HEK293 (cell line): ENCODE measurements around the gene MFGE8.

Source experiments
- CTCF ChIA-PET: fragments of 350-600 bp; formaldehyde crosslinking; extraction: SDS; loops from one replicate; lab custom pipeline; 2021; ENCODE audit warnings: antibody characterized with exemption; lab: Yijun Ruan, JAX
- POLR2A ChIA-PET: fragments of 300-600 bp; formaldehyde crosslinking; extraction: SDS; loops from one replicate; lab custom pipeline; 2020; ENCODE audit warnings: antibody characterized with exemption, inconsistent platforms; lab: Yijun Ruan, JAX
- H3K27ac ChIP-seq: fragments of 200-500 bp; sonication (Bioruptor generic); 2 replicates; pipeline ENCODE4 v1.5.1; 2014; ENCODE audit warnings: low read depth, low read length, control low read depth, inconsistent platforms; ENCODE audit errors: extremely low read depth
- H3K36me3 ChIP-seq, 2 experiments: fragments of 200-500 bp in 1 of 2; sonication (Bioruptor generic) in 1 of 2; 1 replicate in 1 of 2; 2 replicates in 1 of 2; pipeline ENCODE4 v1.5.1; 2014 to 2017; ENCODE audit warnings: inconsistent platforms in 2 of 2, low read length in 2 of 2; ENCODE audit not compliant: control insufficient read depth in 2 of 2, insufficient read depth in 1 of 2
- H3K4me1 ChIP-seq: fragments of 200-500 bp; sonication (Bioruptor generic); 2 replicates; pipeline ENCODE4 v1.5.1; 2014; ENCODE audit warnings: mild to moderate bottlenecking, low read length, inconsistent platforms; ENCODE audit not compliant: control insufficient read depth, insufficient read depth
- H3K4me3 ChIP-seq: 2 replicates; pipeline ENCODE4 v1.5.1; 2011; ENCODE audit warnings: low read depth, mild to moderate bottlenecking, control low read depth, low read length, moderate library complexity
- H3K9me3 ChIP-seq: fragments of 200-500 bp; sonication (Bioruptor generic); 2 replicates; pipeline ENCODE4 v1.5.1; 2014; ENCODE audit warnings: low read depth, low read length, inconsistent platforms; ENCODE audit not compliant: control insufficient read depth, insufficient read depth
- BCL11A ChIP-seq: fragments of 450-650 bp; formaldehyde crosslinking; IDR thresholded peaks from 2 replicates; pipeline ENCODE4 v1.5.1; 2016; ENCODE audit warnings: low read depth, missing biosample characterization, missing genetic modification characterization
- GLIS1 ChIP-seq: fragments of 450-650 bp; formaldehyde crosslinking; IDR thresholded peaks from 2 replicates; pipeline ENCODE4 v1.5.1; 2016; ENCODE audit warnings: missing biosample characterization, missing genetic modification characterization
- KLF16 ChIP-seq: fragments of 450-650 bp; formaldehyde crosslinking; IDR thresholded peaks from 2 replicates; pipeline ENCODE4 v1.5.1; 2017; ENCODE audit warnings: missing biosample characterization, missing genetic modification characterization
- KLF9 ChIP-seq: fragments of 450-650 bp; formaldehyde crosslinking; IDR thresholded peaks from 2 replicates; pipeline ENCODE4 v1.5.1; 2016; ENCODE audit warnings: missing biosample characterization, missing genetic modification characterization, low read depth
- REPIN1 ChIP-seq: fragments of 450-650 bp; formaldehyde crosslinking; IDR thresholded peaks from 2 replicates; pipeline ENCODE4 v1.5.1; 2017; ENCODE audit warnings: missing biosample characterization, missing genetic modification characterization, low read depth
- ZBTB17 ChIP-seq: fragments of 450-650 bp; formaldehyde crosslinking; IDR thresholded peaks from 2 replicates; pipeline ENCODE4 v1.5.1; 2016; ENCODE audit warnings: missing biosample characterization, missing genetic modification characterization
- ZBTB26 ChIP-seq: fragments of 450-650 bp; formaldehyde crosslinking; optimal IDR thresholded peaks from 2 replicates; pipeline ENCODE3; 2016; ENCODE audit warnings: missing biosample characterization, mild to moderate bottlenecking, missing genetic modification characterization
- ZBTB7A ChIP-seq: fragments of 450-650 bp; formaldehyde crosslinking; IDR thresholded peaks from 2 replicates; pipeline ENCODE4 v1.5.1; 2016; ENCODE audit warnings: low read depth, missing biosample characterization, missing genetic modification characterization
- ZFHX2 ChIP-seq: fragments of 450-650 bp; formaldehyde crosslinking; conservative IDR thresholded peaks from 2 replicates; pipeline ENCODE4 v1.5.1; 2016; ENCODE audit warnings: missing biosample characterization, missing genetic modification characterization
- ZIC2 ChIP-seq: fragments of 450-650 bp; formaldehyde crosslinking; IDR thresholded peaks from 2 replicates; pipeline ENCODE4 v1.5.1; 2016; ENCODE audit warnings: missing biosample characterization, missing genetic modification characterization
- ZNF146 ChIP-seq: fragments of 450-650 bp; formaldehyde crosslinking; IDR thresholded peaks from 2 replicates; pipeline ENCODE4 v1.5.1; 2016; ENCODE audit warnings: missing biosample characterization, missing genetic modification characterization
- ZNF16 ChIP-seq: fragments of 450-650 bp; formaldehyde crosslinking; IDR thresholded peaks from 2 replicates; pipeline ENCODE4 v1.5.1; 2016; ENCODE audit warnings: low read depth, missing biosample characterization, missing genetic modification characterization
- ZNF202 ChIP-seq: fragments of 450-650 bp; formaldehyde crosslinking; IDR thresholded peaks from 2 replicates; pipeline ENCODE4 v1.5.1; 2016; ENCODE audit warnings: missing biosample characterization, missing genetic modification characterization, borderline replicate concordance
- ZNF274 ChIP-seq, 2 experiments: fragments of 200-500 bp in 1 of 2; fragments of 450-650 bp in 1 of 2; sonication (Bioruptor generic) in 1 of 2; formaldehyde crosslinking in 1 of 2; IDR thresholded peaks; 2 replicates each; pipeline versions ENCODE4 v1.5.1 to v1.6.1; 2014 to 2016; ENCODE audit warnings: borderline replicate concordance in 1 of 2, inconsistent platforms in 1 of 2, low read length in 1 of 2, missing biosample characterization in 1 of 2, missing genetic modification characterization in 1 of 2
- ZNF341 ChIP-seq: fragments of 450-650 bp; formaldehyde crosslinking; IDR thresholded peaks from 2 replicates; pipeline ENCODE4; 2016; ENCODE audit warnings: low read depth, missing biosample characterization, missing genetic modification characterization
- ZNF510 ChIP-seq: fragments of 450-650 bp; formaldehyde crosslinking; IDR thresholded peaks from 2 replicates; pipeline ENCODE4 v1.5.1; 2018; ENCODE audit warnings: mild to moderate bottlenecking, missing genetic modification characterization, missing biosample characterization; ENCODE audit not compliant: insufficient replicate concordance
- ZNF521 ChIP-seq: fragments of 450-650 bp; formaldehyde crosslinking; IDR thresholded peaks from 2 replicates; pipeline ENCODE4 v1.5.1; 2017; ENCODE audit warnings: missing biosample characterization, mild to moderate bottlenecking, missing genetic modification characterization
- ZNF580 ChIP-seq: fragments of 450-650 bp; formaldehyde crosslinking; IDR thresholded peaks from 2 replicates; pipeline ENCODE4 v1.5.1; 2016; ENCODE audit warnings: missing biosample characterization, missing genetic modification characterization
- ZNF791 ChIP-seq: fragments of 450-650 bp; formaldehyde crosslinking; IDR thresholded peaks from 2 replicates; pipeline ENCODE4 v1.5.1; 2016; ENCODE audit warnings: missing biosample characterization, missing genetic modification characterization
- TF ChIP-seq, protein P1 (sequence below): fragments of 450-650 bp; formaldehyde crosslinking; IDR thresholded peaks from 2 replicates; pipeline ENCODE4 v1.5.1; 2017; ENCODE audit warnings: missing biosample characterization, missing genetic modification characterization
- TF ChIP-seq, protein P2 (sequence below): fragments of 450-650 bp; formaldehyde crosslinking; IDR thresholded peaks from 2 replicates; pipeline ENCODE4 v1.5.1; 2016; ENCODE audit warnings: missing biosample characterization, missing genetic modification characterization
- TF ChIP-seq, protein P3 (sequence below): fragments of 450-650 bp; formaldehyde crosslinking; IDR thresholded peaks from 2 replicates; pipeline ENCODE4 v1.5.1; 2017; ENCODE audit warnings: missing biosample characterization, missing genetic modification characterization
- TF ChIP-seq, protein P4 (sequence below): fragments of 450-650 bp; formaldehyde crosslinking; IDR thresholded peaks from 2 replicates; pipeline ENCODE4 v1.5.1; 2017; ENCODE audit warnings: missing biosample characterization, missing genetic modification characterization

Gene MFGE8, protein sequence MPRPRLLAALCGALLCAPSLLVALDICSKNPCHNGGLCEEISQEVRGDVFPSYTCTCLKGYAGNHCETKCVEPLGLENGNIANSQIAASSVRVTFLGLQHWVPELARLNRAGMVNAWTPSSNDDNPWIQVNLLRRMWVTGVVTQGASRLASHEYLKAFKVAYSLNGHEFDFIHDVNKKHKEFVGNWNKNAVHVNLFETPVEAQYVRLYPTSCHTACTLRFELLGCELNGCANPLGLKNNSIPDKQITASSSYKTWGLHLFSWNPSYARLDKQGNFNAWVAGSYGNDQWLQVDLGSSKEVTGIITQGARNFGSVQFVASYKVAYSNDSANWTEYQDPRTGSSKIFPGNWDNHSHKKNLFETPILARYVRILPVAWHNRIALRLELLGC

DNA sequence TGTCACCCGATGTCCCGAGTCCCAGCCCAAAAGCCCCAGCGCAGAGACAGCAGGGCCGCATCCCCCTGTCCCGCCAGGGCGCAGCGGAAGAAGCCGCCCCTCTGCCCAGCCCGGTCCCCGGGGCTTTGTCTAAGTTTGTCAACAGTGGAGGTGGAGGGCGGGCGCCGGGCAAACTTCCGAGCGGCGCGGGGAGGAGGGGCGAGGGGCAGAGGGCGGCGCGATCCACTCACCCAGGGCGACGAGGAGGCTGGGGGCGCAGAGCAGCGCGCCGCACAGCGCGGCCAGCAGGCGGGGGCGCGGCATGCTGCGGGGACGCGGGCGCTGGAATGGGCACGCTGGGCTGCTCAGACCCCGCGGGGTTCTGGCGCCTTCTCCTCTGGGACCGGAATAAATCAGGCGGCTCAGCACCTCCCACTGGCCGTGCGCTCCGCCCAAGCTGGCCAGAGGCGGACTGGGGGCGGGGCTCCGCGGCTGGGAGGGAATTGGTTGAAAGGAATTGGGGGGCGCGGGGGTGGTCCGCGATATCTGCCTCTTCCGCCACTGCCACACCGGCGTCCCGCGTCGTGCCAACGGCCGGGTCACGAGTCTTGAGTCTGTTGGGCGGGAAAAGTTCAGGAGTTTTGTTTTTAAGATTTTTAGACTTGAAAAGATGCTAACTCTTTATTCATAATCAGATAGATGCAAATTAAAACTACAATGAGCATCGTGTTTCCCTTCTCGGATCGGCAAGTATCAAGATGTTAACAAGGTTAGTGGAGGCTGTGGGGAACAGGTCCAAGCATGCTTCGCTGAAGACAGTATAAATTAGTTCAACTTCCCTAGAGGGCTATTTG is at the start of gene MFGE8:
MFGE8 (minus strand) TSS at position 363 of the 833 bp plus-strand sequence; CDS start at position 303, 60 bp downstream.
- H3K4me1 ChIP-seq, result peaks cover 2% of the 10 kb centered on the region; the same call in 1 of the 2 replicates
- CTCF ChIA-PET, result interaction anchor here (0.6 to 6.8 kb wide), 4 partner anchors 9 to 414 kb away, joined by 3 to 42 read pairs (median 10); no protein-coding TSS in a partner anchor
- no peaks in the 10 kb centered on the region for H3K9me3 ChIP-seq
- peak within 1 kb of the TSS; percentile 71 for H3K4me3 ChIP-seq
- peaks cover 3 to 30% of the 10 kb centered on the region in 2 experiments; a peak in 1 of 3 replicates for H3K36me3 ChIP-seq
- POLR2A ChIA-PET, result interaction anchor here (0.5 to 1.7 kb wide), 7 partner anchors 8 to 331 kb away, joined by 3 to 7 read pairs (median 4); partner anchors contain the start of genes ABHD2 and FANCI
- H3K27ac ChIP-seq, result peak within 1 kb of the TSS; percentile 83
- TF ChIP-seq ZNF580 (no peak), BCL11A (tag by site-specific recombination) (no peak), KLF16 (tag by site-specific recombination) (peak; percentile 51; the same call in 1 of the 2 replicates), ZNF202 (tag by site-specific recombination) (no peak), ZNF341 (tag by site-specific recombination) (peak; percentile 70), ZIC2 (tag by site-specific recombination) (peak; percentile 91), ZBTB26 (tag by site-specific recombination) (peak; percentile 87), REPIN1 (tag by site-specific recombination) (no peak), ZFHX2 (peak; percentile 97), ZNF510 (tag by site-specific recombination) (no peak), ZNF274 (IDR thresholded peaks at IDR 0.05; ENCODE audit: low read length) (no peak), ZNF274 (tag by site-specific recombination; IDR thresholded peaks at IDR 0.05; ENCODE audit: borderline replicate concordance) (no peak), ZBTB17 (tag by site-specific recombination) (peak; percentile 10; the same call in 1 of the 2 replicates), ZNF521 (tag by site-specific recombination) (no peak), KLF9 (tag by site-specific recombination) (peak; percentile 49; the same call in 1 of the 2 replicates), ZNF146 (tag by site-specific recombination) (no peak), GLIS1 (peak; percentile 72; the same call in 1 of the 2 replicates), ZBTB7A (0 out of 2 replicates have a peak, but pooled peaks have one; percentile 49), ZNF16 (tag by site-specific recombination) (no peak), ZNF791 (tag by site-specific recombination) (no peak)
- TF ChIP-seq, protein P1, sequence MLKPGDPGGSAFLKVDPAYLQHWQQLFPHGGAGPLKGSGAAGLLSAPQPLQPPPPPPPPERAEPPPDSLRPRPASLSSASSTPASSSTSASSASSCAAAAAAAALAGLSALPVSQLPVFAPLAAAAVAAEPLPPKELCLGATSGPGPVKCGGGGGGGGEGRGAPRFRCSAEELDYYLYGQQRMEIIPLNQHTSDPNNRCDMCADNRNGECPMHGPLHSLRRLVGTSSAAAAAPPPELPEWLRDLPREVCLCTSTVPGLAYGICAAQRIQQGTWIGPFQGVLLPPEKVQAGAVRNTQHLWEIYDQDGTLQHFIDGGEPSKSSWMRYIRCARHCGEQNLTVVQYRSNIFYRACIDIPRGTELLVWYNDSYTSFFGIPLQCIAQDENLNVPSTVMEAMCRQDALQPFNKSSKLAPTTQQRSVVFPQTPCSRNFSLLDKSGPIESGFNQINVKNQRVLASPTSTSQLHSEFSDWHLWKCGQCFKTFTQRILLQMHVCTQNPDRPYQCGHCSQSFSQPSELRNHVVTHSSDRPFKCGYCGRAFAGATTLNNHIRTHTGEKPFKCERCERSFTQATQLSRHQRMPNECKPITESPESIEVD (tag by site-specific recombination), result no peak
- TF ChIP-seq, protein P2, sequence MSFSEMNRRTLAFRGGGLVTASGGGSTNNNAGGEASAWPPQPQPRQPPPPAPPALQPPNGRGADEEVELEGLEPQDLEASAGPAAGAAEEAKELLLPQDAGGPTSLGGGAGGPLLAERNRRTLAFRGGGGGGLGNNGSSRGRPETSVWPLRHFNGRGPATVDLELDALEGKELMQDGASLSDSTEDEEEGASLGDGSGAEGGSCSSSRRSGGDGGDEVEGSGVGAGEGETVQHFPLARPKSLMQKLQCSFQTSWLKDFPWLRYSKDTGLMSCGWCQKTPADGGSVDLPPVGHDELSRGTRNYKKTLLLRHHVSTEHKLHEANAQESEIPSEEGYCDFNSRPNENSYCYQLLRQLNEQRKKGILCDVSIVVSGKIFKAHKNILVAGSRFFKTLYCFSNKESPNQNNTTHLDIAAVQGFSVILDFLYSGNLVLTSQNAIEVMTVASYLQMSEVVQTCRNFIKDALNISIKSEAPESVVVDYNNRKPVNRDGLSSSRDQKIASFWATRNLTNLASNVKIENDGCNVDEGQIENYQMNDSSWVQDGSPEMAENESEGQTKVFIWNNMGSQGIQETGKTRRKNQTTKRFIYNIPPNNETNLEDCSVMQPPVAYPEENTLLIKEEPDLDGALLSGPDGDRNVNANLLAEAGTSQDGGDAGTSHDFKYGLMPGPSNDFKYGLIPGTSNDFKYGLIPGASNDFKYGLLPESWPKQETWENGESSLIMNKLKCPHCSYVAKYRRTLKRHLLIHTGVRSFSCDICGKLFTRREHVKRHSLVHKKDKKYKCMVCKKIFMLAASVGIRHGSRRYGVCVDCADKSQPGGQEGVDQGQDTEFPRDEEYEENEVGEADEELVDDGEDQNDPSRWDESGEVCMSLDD, result peak; percentile 82
- TF ChIP-seq, protein P3, sequence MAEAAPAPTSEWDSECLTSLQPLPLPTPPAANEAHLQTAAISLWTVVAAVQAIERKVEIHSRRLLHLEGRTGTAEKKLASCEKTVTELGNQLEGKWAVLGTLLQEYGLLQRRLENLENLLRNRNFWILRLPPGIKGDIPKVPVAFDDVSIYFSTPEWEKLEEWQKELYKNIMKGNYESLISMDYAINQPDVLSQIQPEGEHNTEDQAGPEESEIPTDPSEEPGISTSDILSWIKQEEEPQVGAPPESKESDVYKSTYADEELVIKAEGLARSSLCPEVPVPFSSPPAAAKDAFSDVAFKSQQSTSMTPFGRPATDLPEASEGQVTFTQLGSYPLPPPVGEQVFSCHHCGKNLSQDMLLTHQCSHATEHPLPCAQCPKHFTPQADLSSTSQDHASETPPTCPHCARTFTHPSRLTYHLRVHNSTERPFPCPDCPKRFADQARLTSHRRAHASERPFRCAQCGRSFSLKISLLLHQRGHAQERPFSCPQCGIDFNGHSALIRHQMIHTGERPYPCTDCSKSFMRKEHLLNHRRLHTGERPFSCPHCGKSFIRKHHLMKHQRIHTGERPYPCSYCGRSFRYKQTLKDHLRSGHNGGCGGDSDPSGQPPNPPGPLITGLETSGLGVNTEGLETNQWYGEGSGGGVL, result peak; percentile 95
- TF ChIP-seq, protein P4, sequence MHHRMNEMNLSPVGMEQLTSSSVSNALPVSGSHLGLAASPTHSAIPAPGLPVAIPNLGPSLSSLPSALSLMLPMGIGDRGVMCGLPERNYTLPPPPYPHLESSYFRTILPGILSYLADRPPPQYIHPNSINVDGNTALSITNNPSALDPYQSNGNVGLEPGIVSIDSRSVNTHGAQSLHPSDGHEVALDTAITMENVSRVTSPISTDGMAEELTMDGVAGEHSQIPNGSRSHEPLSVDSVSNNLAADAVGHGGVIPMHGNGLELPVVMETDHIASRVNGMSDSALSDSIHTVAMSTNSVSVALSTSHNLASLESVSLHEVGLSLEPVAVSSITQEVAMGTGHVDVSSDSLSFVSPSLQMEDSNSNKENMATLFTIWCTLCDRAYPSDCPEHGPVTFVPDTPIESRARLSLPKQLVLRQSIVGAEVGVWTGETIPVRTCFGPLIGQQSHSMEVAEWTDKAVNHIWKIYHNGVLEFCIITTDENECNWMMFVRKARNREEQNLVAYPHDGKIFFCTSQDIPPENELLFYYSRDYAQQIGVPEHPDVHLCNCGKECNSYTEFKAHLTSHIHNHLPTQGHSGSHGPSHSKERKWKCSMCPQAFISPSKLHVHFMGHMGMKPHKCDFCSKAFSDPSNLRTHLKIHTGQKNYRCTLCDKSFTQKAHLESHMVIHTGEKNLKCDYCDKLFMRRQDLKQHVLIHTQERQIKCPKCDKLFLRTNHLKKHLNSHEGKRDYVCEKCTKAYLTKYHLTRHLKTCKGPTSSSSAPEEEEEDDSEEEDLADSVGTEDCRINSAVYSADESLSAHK, result no peak
